RWPE1 (cell line): ENCODE measurements around the gene CLCN5.

Experiments used
- CTCF ChIA-PET: fragments of 350-600 bp; sonication (Branson Sonifier 250); formaldehyde crosslinking; extraction: SDS; loops from one replicate; lab custom pipeline; 2021; lab: Yijun Ruan, JAX
- POLR2A ChIA-PET: fragments of 400-600 bp; formaldehyde crosslinking; extraction: SDS; loops from one replicate; lab custom pipeline; 2020; ENCODE audit warnings: antibody characterized with exemption; ENCODE audit not compliant: low non-redundant PET; lab: Yijun Ruan, JAX
- DNase-seq: peaks from one replicate; pipeline ENCODE4 v3.0.0; 2012; ENCODE audit warnings: low spot score
- H3K27ac ChIP-seq: fragments of 450-650 bp; 2 replicates; pipeline ENCODE4 v1.5.1; 2017
- CTCF ChIP-seq: fragments of 450-650 bp; conservative IDR thresholded peaks from 2 replicates; pipeline ENCODE4 v1.5.1; 2017; ENCODE audit warnings: low read depth, mild to moderate bottlenecking

The CLCN5 gene

DNA sequence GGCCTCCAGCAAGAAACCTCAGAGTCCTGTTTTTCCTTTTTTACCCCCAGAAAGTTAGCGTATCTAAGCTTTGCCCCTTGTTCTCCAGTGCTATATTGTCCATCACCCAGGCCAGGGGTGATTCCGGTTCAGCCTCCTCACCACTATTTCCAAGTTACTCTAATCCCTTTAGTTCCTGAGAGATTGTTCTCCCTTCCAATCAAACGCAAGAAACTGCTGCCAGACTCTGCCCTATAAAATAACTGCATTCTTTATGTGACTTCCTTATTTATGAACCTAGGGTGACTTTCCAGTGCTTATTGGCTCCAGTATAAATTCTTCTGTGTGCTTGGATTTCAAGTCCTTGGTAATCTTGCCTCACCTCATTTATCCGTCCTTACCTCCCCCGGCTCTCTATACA is 65.7 kb downstream of the CLCN5 start:
- POLR2A ChIA-PET, result no interaction called here
- DNase-seq, result no peak
- CTCF ChIA-PET, result no interaction called here
- H3K27ac ChIP-seq, result no peak overlapping the region
- TF ChIP-seq CTCF, result no peak

DNA sequence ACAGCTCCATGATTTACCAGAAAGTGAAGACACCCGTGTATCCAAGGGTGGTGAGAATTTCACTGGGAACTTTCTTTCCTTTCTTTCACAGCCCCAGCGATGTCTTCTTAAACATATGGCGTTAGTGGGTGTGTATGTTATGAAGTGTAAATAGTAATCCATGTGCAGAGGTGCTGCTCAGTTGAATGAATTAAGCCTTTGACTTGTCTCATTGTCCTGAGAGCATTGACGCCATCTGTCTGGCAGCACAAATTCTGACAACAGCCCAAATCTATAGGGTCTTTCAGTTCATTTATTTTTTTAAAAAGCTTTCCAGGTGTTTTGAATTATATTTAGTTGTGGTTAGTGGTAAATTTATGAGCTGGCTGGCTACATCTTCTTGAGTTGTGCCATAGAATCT is 69.4 kb downstream of the CLCN5 start:
- TF ChIP-seq CTCF, result no peak
- no peak overlapping the region for H3K27ac ChIP-seq
- DNase-seq, result no peak
- CTCF ChIA-PET, result no interaction called here
- POLR2A ChIA-PET, result no interaction called here

DNA sequence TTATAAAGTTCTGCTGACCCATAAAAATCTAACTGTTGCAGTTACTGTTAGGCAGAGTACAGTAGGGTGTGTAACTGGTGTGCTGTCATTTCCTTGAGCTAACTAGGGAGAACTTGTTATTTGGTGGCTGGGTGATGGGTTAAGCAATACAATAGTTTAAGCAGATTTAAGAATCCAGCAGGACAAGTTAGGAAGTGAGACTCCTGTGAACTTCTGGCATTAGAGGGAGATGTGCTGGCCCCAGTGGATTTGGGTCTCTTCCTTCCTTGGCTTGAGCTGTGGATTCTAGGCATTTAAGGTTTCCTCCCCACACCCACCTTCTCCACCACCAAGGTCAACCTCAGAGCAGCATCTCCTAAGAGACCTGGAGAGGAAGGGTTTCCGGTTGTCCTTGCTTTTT is 70.5 kb downstream of the CLCN5 start:
- no peak for TF ChIP-seq CTCF
- DNase-seq, result no peak
- H3K27ac ChIP-seq, result no peak overlapping the region
- CTCF ChIA-PET, result no interaction called here
- POLR2A ChIA-PET, result no interaction called here

DNA sequence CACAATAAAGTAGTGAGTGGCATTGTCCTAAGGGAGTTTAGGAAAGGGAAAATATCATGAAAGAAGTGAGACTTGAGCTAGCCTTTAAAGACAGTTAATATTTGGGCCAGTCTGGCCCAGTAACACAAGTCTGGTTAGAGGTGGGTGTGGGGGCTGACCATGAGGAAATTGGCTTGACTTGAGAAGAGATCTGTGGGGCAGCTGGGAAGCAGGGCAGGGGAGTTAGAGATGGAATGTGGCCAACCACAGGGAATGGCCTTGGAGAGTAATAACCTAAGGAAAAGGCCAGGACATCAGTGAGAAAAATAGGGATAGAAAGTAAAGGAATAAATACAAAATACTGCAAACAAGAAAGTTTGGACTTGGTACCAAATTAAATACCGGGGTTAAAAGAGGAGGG is 71.3 kb downstream of the CLCN5 start:
- H3K27ac ChIP-seq, result no peak overlapping the region

GRCh38 chrX:49995107-49995731 is 72.8 kb downstream of the CLCN5 start:
- ChIA-PET POLR2A (no interaction called here), CTCF (no interaction called here)
- H3K27ac ChIP-seq, result no peak overlapping the region
- TF ChIP-seq CTCF, result no peak
- DNase-seq, result peak; percentile 23

More for the DNA sequence above, 71.3 kb downstream of the CLCN5 start:
- DNase-seq, result no peak
- no peak for TF ChIP-seq CTCF
- ChIA-PET POLR2A (no interaction called here), CTCF (no interaction called here)

DNA sequence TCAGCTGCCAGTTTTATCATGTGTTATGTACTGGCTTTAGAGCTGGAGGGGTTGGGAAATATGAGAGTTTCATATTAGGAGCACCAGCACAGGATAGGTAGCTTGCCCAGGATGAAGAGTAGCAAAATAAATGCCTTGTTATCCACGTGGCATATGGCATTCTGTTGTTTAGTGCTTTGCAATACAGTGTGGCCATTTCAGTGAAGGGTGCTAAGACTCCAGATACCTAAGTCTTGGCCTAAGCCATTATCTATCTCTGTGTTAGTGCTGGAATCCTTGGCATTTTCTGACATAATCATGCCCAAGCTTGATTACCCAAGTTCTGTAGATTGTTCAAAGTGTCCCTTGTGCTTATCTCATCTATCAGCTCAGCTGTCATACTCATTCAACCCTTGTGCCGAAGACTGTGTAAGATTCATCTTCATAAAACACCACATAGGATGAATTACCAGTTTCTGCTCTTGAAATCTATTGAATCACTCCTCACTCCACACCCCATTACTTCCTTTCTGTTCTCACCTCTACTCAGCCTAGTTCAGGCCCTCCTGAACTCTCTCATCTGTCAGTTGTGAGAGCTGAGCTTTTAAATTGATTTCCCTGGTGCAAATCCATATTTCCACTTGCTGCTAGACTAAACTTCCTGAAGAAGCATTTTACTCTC is 73.5 kb downstream of the CLCN5 start:
- CTCF ChIA-PET, result no interaction called here
- DNase-seq, result no peak
- POLR2A ChIA-PET, result no interaction called here
- no peak overlapping the region for H3K27ac ChIP-seq
- no peak for TF ChIP-seq CTCF
